HL-60 (cell line): ENCODE measurements around the gene ZNF213.
"Not testable (repeated sequence)": the region's sequence is repeated elsewhere in the genome, so short reads cannot be mapped to it uniquely, and the experiment has no call there.

Experiments used
- DNase-seq, 2 experiments: peaks; one replicate each; pipeline ENCODE4 v3.0.0-alpha.2; 2010 to 2020; ENCODE audit warnings: low read depth in 1 of 2, low spot score in 1 of 2
- H3K27ac ChIP-seq: fragments of 250-450 bp; sonication (Bioruptor Pico); replicated peaks from 2 replicates; pipeline ENCODE4 v1.5.1; 2020; ENCODE audit warnings: mild to moderate bottlenecking, moderate library complexity
- H3K27me3 ChIP-seq: fragments of 250-450 bp; sonication (Bioruptor Pico); 2 replicates; pipeline ENCODE4 v1.5.1; 2021; ENCODE audit warnings: mild to moderate bottlenecking, moderate library complexity; ENCODE audit not compliant: insufficient read depth, poor library complexity, severe bottlenecking
- H3K4me3 ChIP-seq: replicated peaks from 2 replicates; pipeline ENCODE4 v1.5.1; 2011; ENCODE audit warnings: mild to moderate bottlenecking, control low read depth, low read length; ENCODE audit not compliant: insufficient read depth
- CTCF ChIP-seq: IDR thresholded peaks from one replicate; pipeline ENCODE4 v1.5.1; 2011; ENCODE audit warnings: low read length, control low read depth, inconsistent platforms; ENCODE audit not compliant: insufficient read depth
- GABPA ChIP-seq: IDR thresholded peaks from 2 replicates; pipeline ENCODE4 v1.6.1; 2012; ENCODE audit warnings: low read depth
- POLR2AphosphoS5 ChIP-seq: IDR thresholded peaks from 2 replicates; pipeline ENCODE4 v1.6.1; 2012; ENCODE audit warnings: low read depth
- REST ChIP-seq: IDR thresholded peaks from 2 replicates; pipeline ENCODE4 v1.6.1; 2012; ENCODE audit warnings: low read depth; ENCODE audit not compliant: insufficient replicate concordance
- SPI1 ChIP-seq: IDR thresholded peaks from 2 replicates; pipeline ENCODE4 v1.6.1; 2012; ENCODE audit warnings: low read depth, mild to moderate bottlenecking, borderline replicate concordance

Gene ZNF213

GRCh38 chr16:3135126-3135715, 392 bp downstream of the ZNF213 start:
- H3K4me3 ChIP-seq = peak overlapping the region; percentile 97
- H3K27me3 ChIP-seq = no peaks in the 10 kb centered on the region
- no peak for DNase-seq
- no peak for TF ChIP-seq REST
- no peak for TF ChIP-seq POLR2AphosphoS5
- no peak for TF ChIP-seq CTCF
- no peak for TF ChIP-seq SPI1
- peak overlapping the region; percentile 75 for H3K27ac ChIP-seq

GRCh38 chr16:3137267-3137666, 2.4 kb downstream of the ZNF213 start:
- H3K27ac ChIP-seq = no peak overlapping the region
- no peak for DNase-seq
- TF ChIP-seq GABPA (no peak), SPI1 (no peak), POLR2AphosphoS5 (no peak), CTCF (no peak)
- H3K4me3 ChIP-seq = no peak overlapping the region
- H3K27me3 ChIP-seq = no peaks in the 10 kb centered on the region

- Histone ChIP-seq H3K27ac (no peak overlapping the region), H3K27me3 (no peaks in the 10 kb centered on the region), H3K4me3 (no peak overlapping the region)
- TF ChIP-seq POLR2AphosphoS5 (no peak), SPI1 (no peak), REST (no peak), CTCF (no peak), GABPA (no peak)
- DNase-seq = no peak
These were observed 3.5 kb downstream of the ZNF213 start for GRCh38 chr16:3138342-3138741.

- Histone ChIP-seq H3K27ac (no peak overlapping the region), H3K27me3 (no peaks in the 10 kb centered on the region), H3K4me3 (no peak overlapping the region)
- DNase-seq = no peak
- TF ChIP-seq POLR2AphosphoS5 (no peak), GABPA (no peak), REST (no peak), SPI1 (no peak), CTCF (no peak)
These were observed 4.1 kb downstream of the ZNF213 start for GRCh38 chr16:3138823-3139426.

- H3K27me3 ChIP-seq, H3K27ac ChIP-seq, DNase-seq, H3K4me3 ChIP-seq: not testable (repeated sequence)
These were observed 4.7 kb downstream of the ZNF213 start for GRCh38 chr16:3139561-3139960.
